ENCODE results near the gene HS3ST6.

DNA sequence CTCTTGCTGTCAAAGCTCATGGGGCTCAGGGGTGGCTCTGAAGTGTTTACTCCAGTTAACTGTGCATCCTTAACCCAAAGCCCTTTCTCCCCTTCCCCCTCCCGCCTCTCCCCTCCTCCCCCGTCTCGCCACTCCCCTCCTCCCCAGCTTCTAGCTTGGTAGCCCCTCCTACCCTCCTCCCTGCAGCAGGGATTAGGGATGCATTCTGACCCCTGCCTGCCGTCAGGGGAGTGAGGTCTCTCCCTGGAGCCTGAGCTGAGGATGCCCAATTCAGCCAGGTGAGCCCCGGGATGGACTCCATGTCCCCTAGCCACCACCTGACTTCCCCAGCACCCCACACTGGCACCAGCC is 1.6 kb downstream of the HS3ST6 start:
- no peak for TF ChIP-seq RAD21 (IDR thresholded peaks at IDR 0.05; ENCODE audit: low read length)
- TF ChIP-seq RFX5 (IDR thresholded peaks at IDR 0.05; ENCODE audit: low read length) = no peak
- no peak for TF ChIP-seq TAF1 (IDR thresholded peaks at IDR 0.05; ENCODE audit: borderline replicate concordance, low read depth, low read length)
- TF ChIP-seq, protein P1, sequence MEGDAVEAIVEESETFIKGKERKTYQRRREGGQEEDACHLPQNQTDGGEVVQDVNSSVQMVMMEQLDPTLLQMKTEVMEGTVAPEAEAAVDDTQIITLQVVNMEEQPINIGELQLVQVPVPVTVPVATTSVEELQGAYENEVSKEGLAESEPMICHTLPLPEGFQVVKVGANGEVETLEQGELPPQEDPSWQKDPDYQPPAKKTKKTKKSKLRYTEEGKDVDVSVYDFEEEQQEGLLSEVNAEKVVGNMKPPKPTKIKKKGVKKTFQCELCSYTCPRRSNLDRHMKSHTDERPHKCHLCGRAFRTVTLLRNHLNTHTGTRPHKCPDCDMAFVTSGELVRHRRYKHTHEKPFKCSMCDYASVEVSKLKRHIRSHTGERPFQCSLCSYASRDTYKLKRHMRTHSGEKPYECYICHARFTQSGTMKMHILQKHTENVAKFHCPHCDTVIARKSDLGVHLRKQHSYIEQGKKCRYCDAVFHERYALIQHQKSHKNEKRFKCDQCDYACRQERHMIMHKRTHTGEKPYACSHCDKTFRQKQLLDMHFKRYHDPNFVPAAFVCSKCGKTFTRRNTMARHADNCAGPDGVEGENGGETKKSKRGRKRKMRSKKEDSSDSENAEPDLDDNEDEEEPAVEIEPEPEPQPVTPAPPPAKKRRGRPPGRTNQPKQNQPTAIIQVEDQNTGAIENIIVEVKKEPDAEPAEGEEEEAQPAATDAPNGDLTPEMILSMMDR (IDR thresholded peaks at IDR 0.05) = no peak
- TF ChIP-seq, protein P2, sequence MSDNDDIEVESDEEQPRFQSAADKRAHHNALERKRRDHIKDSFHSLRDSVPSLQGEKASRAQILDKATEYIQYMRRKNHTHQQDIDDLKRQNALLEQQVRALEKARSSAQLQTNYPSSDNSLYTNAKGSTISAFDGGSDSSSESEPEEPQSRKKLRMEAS (IDR thresholded peaks at IDR 0.05; ENCODE audit: low read depth) = no peak
- TF ChIP-seq, protein P3, sequence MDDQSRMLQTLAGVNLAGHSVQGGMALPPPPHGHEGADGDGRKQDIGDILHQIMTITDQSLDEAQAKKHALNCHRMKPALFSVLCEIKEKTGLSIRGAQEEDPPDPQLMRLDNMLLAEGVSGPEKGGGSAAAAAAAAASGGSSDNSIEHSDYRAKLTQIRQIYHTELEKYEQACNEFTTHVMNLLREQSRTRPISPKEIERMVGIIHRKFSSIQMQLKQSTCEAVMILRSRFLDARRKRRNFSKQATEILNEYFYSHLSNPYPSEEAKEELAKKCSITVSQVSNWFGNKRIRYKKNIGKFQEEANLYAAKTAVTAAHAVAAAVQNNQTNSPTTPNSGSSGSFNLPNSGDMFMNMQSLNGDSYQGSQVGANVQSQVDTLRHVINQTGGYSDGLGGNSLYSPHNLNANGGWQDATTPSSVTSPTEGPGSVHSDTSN (IDR thresholded peaks at IDR 0.05) = no peak
- TF ChIP-seq FOSL2 (IDR thresholded peaks at IDR 0.05; ENCODE audit: borderline replicate concordance, low read depth) = no peak
- TF ChIP-seq, protein P4, sequence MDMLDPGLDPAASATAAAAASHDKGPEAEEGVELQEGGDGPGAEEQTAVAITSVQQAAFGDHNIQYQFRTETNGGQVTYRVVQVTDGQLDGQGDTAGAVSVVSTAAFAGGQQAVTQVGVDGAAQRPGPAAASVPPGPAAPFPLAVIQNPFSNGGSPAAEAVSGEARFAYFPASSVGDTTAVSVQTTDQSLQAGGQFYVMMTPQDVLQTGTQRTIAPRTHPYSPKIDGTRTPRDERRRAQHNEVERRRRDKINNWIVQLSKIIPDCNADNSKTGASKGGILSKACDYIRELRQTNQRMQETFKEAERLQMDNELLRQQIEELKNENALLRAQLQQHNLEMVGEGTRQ (IDR thresholded peaks at IDR 0.05; ENCODE audit: borderline replicate concordance, low read depth, low read length) = no peak
- no peak for TF ChIP-seq POLR2AphosphoS5 (IDR thresholded peaks at IDR 0.05; ENCODE audit: low read depth, low read length)
- TF ChIP-seq TEAD4 (IDR thresholded peaks at IDR 0.05; ENCODE audit: borderline replicate concordance, insufficient read depth) = no peak
- TF ChIP-seq EZH2phosphoT487 (IDR thresholded peaks at IDR 0.05; ENCODE audit: borderline replicate concordance, low read depth) = no peak
- TF ChIP-seq GABPA (IDR thresholded peaks at IDR 0.05; ENCODE audit: low read depth) = no peak
- TF ChIP-seq, protein P5, sequence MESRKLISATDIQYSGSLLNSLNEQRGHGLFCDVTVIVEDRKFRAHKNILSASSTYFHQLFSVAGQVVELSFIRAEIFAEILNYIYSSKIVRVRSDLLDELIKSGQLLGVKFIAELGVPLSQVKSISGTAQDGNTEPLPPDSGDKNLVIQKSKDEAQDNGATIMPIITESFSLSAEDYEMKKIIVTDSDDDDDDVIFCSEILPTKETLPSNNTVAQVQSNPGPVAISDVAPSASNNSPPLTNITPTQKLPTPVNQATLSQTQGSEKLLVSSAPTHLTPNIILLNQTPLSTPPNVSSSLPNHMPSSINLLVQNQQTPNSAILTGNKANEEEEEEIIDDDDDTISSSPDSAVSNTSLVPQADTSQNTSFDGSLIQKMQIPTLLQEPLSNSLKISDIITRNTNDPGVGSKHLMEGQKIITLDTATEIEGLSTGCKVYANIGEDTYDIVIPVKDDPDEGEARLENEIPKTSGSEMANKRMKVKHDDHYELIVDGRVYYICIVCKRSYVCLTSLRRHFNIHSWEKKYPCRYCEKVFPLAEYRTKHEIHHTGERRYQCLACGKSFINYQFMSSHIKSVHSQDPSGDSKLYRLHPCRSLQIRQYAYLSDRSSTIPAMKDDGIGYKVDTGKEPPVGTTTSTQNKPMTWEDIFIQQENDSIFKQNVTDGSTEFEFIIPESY (IDR thresholded peaks at IDR 0.05; ENCODE audit: borderline replicate concordance, low read depth) = no peak

Data from SK-N-SH (cell line).